Hepatocyte (in vitro differentiated cells): ENCODE results near the gene URI1.

Source experiments
- EZH2 ChIP-seq: fragments of 200-600 bp; sonication (generic); IDR thresholded peaks from 2 replicates; pipeline ENCODE4 v1.6.1; 2016; ENCODE audit warnings: antibody characterized with exemption, mild to moderate bottlenecking, borderline replicate concordance
- TF ChIP-seq, protein P1 (sequence below): fragments of 200-600 bp; sonication (generic); IDR thresholded peaks from 2 replicates; pipeline ENCODE4 v1.5.1; 2016; ENCODE audit warnings: antibody characterized with exemption, mild to moderate bottlenecking; ENCODE audit not compliant: poor library complexity

DNA sequence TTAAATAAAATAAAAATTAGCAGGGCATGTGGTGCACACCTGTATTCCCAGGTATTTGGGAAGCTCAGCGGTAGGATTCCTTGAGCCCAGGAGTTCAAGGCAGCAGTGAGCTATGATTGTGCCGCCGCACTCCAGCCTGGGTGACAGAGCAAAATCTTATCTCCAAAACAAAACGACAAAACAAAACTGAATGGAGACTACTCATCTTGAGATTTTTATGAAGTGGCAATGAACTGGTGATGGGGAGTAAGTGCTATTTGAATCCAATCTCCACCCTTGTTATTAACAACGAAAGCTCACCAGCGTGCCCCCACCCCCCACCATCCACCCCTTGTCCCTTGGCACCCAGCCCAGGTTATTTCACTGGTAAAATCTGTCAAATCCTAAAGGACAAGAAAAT, 45.2 kb upstream of the URI1 start:
- TF ChIP-seq, protein P1, sequence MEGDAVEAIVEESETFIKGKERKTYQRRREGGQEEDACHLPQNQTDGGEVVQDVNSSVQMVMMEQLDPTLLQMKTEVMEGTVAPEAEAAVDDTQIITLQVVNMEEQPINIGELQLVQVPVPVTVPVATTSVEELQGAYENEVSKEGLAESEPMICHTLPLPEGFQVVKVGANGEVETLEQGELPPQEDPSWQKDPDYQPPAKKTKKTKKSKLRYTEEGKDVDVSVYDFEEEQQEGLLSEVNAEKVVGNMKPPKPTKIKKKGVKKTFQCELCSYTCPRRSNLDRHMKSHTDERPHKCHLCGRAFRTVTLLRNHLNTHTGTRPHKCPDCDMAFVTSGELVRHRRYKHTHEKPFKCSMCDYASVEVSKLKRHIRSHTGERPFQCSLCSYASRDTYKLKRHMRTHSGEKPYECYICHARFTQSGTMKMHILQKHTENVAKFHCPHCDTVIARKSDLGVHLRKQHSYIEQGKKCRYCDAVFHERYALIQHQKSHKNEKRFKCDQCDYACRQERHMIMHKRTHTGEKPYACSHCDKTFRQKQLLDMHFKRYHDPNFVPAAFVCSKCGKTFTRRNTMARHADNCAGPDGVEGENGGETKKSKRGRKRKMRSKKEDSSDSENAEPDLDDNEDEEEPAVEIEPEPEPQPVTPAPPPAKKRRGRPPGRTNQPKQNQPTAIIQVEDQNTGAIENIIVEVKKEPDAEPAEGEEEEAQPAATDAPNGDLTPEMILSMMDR = no peak
- TF ChIP-seq EZH2 = no peak
